ENCODE measurements around the gene OFD1. TPM values are rescaled to one million over a fixed set of nuclear protein-coding genes. Genes with fewer than 3 reads are reported as not detected.

Gene OFD1
- total RNA-seq, 1 donor from 2014 or later: 10.6 TPM

GRCh38 chrX:13761606-13762414, 27.3 kb downstream of the OFD1 start:
- Histone ChIP-seq H3K4me3 (no peak overlapping the region), H3K4me1 (peaks cover 26% of the 10 kb centered on the region), H3K27ac (replicated peaks) (peak overlapping the region; percentile 5), H3K9me3 (replicated peaks) (no peaks in the 10 kb centered on the region), H3K36me3 (peaks cover 48% of the 10 kb centered on the region), H3K27me3 (ENCODE audit: low read depth) (no peaks in the 10 kb centered on the region)
- TF ChIP-seq CTCF (IDR thresholded peaks at IDR 0.05; ENCODE audit: borderline replicate concordance): no peak
- intact Hi-C loops (cut with micrococcal nuclease): no loop called here
- no peak for DNase-seq

- Histone ChIP-seq H3K27ac (replicated peaks) (peak overlapping the region; percentile 75), H3K4me3 (peak overlapping the region; percentile 32), H3K4me1 (peaks cover 26% of the 10 kb centered on the region), H3K27me3 (ENCODE audit: low read depth) (no peaks in the 10 kb centered on the region), H3K36me3 (peaks cover 43% of the 10 kb centered on the region), H3K9me3 (replicated peaks) (no peaks in the 10 kb centered on the region)
- peak; percentile 40 for TF ChIP-seq CTCF (IDR thresholded peaks at IDR 0.05; ENCODE audit: borderline replicate concordance)
- DNase-seq: peak; percentile 22
- intact Hi-C loops (cut with micrococcal nuclease): no loop called here
Observed at GRCh38 chrX:13763489-13763888, 28.9 kb downstream of the OFD1 start.

GRCh38 chrX:13764281-13764680, 29.7 kb downstream of the OFD1 start:
- peaks cover 44% of the 10 kb centered on the region for H3K36me3 ChIP-seq
- intact Hi-C loops (cut with micrococcal nuclease): no loop called here
- DNase-seq: no peak
- no peaks in the 10 kb centered on the region for H3K27me3 ChIP-seq (ENCODE audit: low read depth)
- no peaks in the 10 kb centered on the region for H3K9me3 ChIP-seq (replicated peaks)
- H3K4me3 ChIP-seq: peak overlapping the region; percentile 32
- peak overlapping the region; percentile 75 for H3K27ac ChIP-seq (replicated peaks)
- H3K4me1 ChIP-seq: peaks cover 26% of the 10 kb centered on the region
- TF ChIP-seq CTCF (IDR thresholded peaks at IDR 0.05; ENCODE audit: borderline replicate concordance): no peak

- intact Hi-C loops (cut with micrococcal nuclease): no loop called here
- peaks cover 45% of the 10 kb centered on the region for H3K36me3 ChIP-seq
- H3K4me3 ChIP-seq: peak overlapping the region; percentile 32
- no peaks in the 10 kb centered on the region for H3K9me3 ChIP-seq (replicated peaks)
- no peak for DNase-seq
- H3K4me1 ChIP-seq: peaks cover 26% of the 10 kb centered on the region
- peak; percentile 47 for TF ChIP-seq CTCF (IDR thresholded peaks at IDR 0.05; ENCODE audit: borderline replicate concordance)
- peak overlapping the region; percentile 75 for H3K27ac ChIP-seq (replicated peaks)
- H3K27me3 ChIP-seq (ENCODE audit: low read depth): no peaks in the 10 kb centered on the region
Observed at GRCh38 chrX:13764765-13765164, 30.2 kb downstream of the OFD1 start.

GRCh38 chrX:13768939-13769338, 34.4 kb downstream of the OFD1 start:
- H3K4me1 ChIP-seq: peaks cover 18% of the 10 kb centered on the region
- no peak overlapping the region for H3K27ac ChIP-seq (replicated peaks)
- H3K36me3 ChIP-seq: peaks cover 29% of the 10 kb centered on the region
- TF ChIP-seq CTCF (IDR thresholded peaks at IDR 0.05; ENCODE audit: borderline replicate concordance): no peak
- no peaks in the 10 kb centered on the region for H3K9me3 ChIP-seq (replicated peaks)
- no peak for DNase-seq
- intact Hi-C loops (cut with micrococcal nuclease): no loop called here
- H3K4me3 ChIP-seq: no peak overlapping the region
- no peaks in the 10 kb centered on the region for H3K27me3 ChIP-seq (ENCODE audit: low read depth)
